OCI-LY1 (cell line): ENCODE data around the gene GTF2H4.
A peak's percentile ranks its signal among the peaks of the same experiment; 100 is the strongest.

Experiments
- EZH2 ChIP-seq: fragments of 200-600 bp; sonication (generic), shearing (Covaris generic); IDR thresholded peaks from 2 replicates; pipeline ENCODE4 v1.8.0; 2017; ENCODE audit warnings: borderline replicate concordance, mixed run types, mild to moderate bottlenecking, antibody characterized with exemption, low read length, moderate library complexity, mixed read lengths
- TF ChIP-seq, protein P1 (sequence below): fragments of 200-600 bp; sonication (generic), shearing (Covaris generic); IDR thresholded peaks from 2 replicates; pipeline ENCODE4 v1.5.1; 2017; ENCODE audit warnings: mild to moderate bottlenecking, antibody characterized with exemption, low read length, moderate library complexity, mixed read lengths

DNA sequence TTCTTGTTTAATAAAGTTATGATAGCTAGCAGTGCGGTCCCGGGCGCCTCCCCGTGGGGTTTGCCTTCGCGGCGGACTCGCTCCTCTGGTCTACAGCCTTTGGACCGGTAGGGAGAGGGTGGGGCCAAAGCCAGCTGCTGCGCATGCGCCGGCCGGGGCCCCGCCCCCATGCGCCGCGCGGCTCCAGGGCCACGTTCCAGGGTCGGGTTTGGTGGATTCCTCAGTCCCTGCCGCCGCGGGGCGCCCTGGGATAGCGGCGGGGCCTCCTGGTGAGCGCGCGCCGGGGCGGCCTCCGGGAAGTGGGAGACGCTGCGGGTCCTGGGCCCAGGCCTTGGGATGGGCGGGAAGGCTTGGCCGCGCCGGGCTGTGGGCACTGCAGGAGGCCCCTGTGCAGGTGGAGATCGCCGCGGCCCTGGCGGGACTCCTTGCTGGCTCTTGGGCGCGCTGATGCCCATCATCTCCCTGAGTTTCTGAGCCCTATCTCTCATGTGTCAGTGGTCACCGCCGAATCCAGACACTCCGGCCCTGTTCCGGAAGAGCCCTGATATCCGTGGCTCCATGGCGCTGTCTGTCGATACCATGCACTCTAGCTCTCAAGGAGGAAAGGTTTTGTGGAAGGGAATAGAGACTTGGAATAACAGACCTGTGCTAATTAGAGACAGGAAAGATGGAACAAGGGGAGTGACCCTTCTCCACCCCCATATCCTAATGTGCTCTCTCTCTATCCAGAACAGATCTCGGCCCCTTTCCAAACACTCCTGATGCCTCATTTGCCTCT, 6.3 kb downstream of the GTF2H4 start, which contains the start of gene VARS2:
- TF ChIP-seq, protein P1, sequence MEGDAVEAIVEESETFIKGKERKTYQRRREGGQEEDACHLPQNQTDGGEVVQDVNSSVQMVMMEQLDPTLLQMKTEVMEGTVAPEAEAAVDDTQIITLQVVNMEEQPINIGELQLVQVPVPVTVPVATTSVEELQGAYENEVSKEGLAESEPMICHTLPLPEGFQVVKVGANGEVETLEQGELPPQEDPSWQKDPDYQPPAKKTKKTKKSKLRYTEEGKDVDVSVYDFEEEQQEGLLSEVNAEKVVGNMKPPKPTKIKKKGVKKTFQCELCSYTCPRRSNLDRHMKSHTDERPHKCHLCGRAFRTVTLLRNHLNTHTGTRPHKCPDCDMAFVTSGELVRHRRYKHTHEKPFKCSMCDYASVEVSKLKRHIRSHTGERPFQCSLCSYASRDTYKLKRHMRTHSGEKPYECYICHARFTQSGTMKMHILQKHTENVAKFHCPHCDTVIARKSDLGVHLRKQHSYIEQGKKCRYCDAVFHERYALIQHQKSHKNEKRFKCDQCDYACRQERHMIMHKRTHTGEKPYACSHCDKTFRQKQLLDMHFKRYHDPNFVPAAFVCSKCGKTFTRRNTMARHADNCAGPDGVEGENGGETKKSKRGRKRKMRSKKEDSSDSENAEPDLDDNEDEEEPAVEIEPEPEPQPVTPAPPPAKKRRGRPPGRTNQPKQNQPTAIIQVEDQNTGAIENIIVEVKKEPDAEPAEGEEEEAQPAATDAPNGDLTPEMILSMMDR: peak; percentile 16; the same call in 1 of the 2 replicates
- TF ChIP-seq EZH2: no peak
